GM12865 (cell line): Measurements from ENCODE around the gene SORT1.
"Not testable (repeated sequence)": the region's sequence is repeated elsewhere in the genome, so short reads cannot be mapped to it uniquely, and the experiment has no call there.

Source experiments
- DNase-seq: peaks from one replicate; pipeline ENCODE4 v3.0.0; 2010; ENCODE audit warnings: low read depth
- H3K4me3 ChIP-seq: 2 replicates; pipeline ENCODE4 v1.5.1; 2011; ENCODE audit warnings: mild to moderate bottlenecking, low read depth, low read length, control low read depth
- TF ChIP-seq, protein P1 (sequence below): IDR thresholded peaks from 2 replicates; pipeline ENCODE4 v1.5.1; 2011; ENCODE audit warnings: low read length, control low read depth, low read depth, inconsistent platforms; ENCODE audit not compliant: insufficient read depth; ENCODE audit errors: missing control alignments

SORT1 gene

DNA sequence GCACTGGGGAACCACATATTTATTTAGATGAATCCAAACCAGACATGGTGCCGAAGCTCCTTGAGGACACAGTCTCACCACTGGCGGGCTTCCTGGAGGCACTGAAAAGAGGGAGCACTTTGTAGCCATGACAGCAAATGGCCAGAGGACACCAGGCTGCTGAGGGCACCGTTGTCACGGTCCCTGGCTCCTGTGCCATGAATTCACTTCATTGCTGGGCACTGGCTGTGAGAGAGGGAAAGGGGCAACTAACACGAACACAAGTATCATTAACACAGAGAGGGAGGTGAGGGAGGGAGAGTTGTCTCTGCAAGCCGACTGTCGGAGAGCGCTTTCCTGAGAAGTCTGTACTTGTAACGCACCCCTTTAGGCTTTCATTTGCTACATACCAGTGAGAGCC is 105.4 kb downstream of the SORT1 start:
- no peak for DNase-seq
- TF ChIP-seq, protein P1, sequence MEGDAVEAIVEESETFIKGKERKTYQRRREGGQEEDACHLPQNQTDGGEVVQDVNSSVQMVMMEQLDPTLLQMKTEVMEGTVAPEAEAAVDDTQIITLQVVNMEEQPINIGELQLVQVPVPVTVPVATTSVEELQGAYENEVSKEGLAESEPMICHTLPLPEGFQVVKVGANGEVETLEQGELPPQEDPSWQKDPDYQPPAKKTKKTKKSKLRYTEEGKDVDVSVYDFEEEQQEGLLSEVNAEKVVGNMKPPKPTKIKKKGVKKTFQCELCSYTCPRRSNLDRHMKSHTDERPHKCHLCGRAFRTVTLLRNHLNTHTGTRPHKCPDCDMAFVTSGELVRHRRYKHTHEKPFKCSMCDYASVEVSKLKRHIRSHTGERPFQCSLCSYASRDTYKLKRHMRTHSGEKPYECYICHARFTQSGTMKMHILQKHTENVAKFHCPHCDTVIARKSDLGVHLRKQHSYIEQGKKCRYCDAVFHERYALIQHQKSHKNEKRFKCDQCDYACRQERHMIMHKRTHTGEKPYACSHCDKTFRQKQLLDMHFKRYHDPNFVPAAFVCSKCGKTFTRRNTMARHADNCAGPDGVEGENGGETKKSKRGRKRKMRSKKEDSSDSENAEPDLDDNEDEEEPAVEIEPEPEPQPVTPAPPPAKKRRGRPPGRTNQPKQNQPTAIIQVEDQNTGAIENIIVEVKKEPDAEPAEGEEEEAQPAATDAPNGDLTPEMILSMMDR = no peak
- no peak overlapping the region for H3K4me3 ChIP-seq

DNA sequence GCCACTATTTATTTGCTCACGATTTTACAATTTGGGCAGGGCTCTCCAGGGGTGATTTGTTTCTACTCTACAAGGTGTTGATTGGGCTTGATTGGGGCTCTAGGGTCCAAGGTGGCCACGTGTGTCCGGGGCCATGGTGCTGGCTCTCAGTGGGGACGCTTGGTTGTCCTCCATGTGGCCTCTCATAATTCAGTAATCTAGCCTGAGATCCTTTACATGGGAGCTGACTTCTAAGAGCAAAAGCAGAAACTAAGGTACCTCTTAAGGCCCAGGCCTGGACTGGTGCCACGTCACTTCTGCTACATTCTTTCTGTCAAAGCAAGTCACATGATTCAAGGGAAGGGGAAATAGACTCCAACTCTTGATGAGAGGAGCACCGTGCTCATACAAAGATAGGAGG is 106.7 kb downstream of the SORT1 start:
- DNase-seq = no peak
- TF ChIP-seq, protein P1 = no peak
- no peak overlapping the region for H3K4me3 ChIP-seq

DNA sequence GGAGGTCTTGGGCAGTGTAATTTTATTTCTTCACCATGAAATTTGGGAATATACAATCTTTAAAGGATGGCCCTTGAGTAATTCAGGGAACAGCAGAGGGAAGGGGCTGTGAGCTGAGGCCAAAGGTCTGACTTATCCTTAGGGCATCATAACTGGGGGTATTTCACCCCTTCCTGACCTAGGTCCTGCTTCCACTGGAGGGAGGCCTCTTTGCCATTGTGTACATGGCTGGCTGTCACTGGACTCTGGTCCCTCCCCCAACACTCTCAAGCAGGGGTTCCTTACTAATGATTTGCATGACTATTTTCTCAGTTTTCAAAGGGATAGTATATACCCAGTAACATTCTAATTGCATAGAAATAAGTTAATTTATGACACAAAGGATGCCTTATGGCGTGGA is 107.6 kb downstream of the SORT1 start:
- no peak for DNase-seq
- H3K4me3 ChIP-seq = no peak overlapping the region
- TF ChIP-seq, protein P1 = no peak

DNA sequence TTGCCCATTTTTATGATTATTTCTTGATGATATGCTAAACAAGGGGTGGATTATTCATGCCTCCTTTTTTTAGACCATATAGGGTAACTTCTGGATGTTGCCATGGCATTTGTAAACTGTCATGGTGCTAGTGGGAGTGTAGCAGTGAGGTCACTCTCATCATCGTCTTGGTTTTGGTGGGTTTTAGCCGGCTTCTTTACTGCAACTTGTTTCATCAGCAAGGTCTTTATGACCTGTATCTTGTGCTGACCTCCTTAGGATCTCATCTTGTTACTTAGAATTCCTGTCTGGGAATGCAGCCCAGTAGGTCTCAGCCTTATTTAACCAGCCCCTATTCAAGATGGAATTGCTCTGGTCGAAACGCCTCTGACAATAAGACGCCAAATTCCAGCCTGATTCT is 111.0 kb downstream of the SORT1 start:
- DNase-seq, H3K4me3 ChIP-seq: not testable (repeated sequence)

DNA sequence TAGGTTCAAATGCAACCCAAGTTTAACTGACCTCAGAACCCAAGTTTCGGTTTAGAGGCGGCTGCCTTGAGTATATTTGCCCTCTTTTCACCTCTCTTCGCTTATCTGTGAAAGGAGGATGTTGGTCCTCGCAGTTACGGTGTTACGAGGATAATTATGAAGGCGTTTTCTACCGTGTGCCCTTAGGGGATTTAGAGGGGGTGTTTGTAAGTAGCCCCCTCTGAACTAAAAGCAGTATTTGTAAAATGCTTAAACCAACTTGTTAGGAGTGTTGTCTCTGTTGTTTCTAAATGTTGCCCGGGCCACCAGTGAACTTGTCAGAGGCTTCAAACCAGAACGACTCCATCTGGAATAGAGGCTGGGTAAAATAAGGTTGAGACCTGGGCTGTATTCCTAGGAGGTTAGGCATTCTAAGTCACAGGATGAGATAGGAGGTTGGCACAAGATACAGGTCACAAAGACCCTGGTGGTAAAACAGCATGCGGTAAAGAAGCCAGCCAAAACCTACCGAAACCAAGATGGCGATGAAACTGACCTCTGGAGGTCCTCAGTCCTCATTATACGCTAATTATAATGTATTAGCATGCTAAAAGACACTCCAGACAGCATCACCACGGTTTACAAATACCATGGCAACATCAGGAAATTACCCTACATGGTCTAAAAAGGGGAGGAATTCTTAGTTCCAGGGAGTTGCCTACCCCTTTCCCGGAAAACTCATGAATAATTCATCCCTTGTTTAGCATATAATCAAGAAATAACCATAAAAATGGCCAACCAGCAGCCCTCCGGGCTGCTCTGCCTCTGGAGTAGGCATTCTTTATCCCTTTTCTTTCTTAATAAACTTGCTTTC is 113.7 kb downstream of the SORT1 start:
- DNase-seq = no peak
- TF ChIP-seq, protein P1 = no peak
- peak overlapping the region; percentile 75 for H3K4me3 ChIP-seq

DNA sequence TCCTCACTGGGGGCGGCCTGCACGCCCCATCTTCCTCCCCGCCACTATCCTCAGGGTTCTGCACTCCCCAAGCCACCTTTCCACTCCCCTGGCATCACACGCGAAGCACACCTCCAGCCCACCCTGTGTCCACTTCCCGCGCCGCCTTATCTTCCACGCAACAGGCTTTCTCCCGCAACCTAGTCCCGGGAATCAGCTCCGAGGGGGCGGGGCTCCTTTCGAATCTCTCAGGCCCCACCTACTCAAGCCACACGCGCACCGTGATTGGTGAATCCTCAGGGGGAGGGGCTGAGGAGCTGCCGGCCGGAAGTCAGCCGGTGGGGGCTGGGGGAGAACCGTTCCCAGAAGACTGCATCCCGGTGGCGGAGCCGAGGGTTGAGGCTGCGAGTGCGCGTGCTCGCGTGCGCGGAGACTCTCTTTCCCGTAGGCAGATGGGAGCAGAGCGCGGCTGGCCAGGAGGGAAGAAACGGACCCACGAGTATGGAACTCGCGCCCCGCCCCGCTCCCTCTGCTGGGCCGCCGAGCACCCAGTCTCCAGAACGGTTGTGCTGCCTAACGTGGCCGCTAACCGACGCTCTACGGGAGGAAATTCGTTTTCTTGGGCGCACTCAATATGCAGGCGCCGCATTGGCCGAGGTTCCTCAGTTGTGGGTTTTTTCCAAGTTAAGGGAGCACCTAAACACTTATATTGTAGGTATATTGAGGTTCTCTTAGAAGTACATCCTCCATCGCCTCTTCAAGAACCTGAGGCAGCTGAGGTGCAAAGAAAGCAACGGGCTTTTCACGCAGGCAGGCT is 114.6 kb downstream of the SORT1 start, which contains the start of gene PSRC1:
TSS of gene PSRC1 (minus strand) at position 194 of the 796 bp plus-strand sequence.
- H3K4me3 ChIP-seq = peak within 1 kb of the TSS; percentile 75
- TF ChIP-seq, protein P1 = peak; percentile 49
- DNase-seq = peak; percentile 93

DNA sequence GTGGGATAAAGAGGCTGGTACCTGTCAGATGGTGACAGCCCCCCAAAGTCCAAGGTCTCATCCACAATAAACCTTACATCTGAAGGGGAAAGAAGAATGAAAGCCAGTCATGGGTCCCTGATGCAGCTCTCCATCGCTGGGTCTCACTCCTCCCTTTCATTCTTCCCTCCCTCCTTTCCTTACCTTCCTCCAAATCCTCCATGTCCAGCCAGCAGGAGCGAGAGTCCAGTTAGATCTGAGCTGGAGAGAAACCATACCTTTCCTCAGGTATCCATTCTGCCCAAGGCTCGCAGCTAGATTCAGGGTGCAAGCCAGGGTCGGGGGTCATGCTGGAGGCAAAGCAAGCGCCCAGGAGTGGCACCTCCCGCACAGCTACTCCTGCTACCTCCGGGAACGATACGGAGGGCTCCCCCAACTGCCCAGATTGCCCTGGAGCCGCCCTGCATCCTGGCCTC is 115.2 kb downstream of the SORT1 start:
- H3K4me3 ChIP-seq = peak overlapping the region; percentile 75
- DNase-seq = no peak
- TF ChIP-seq, protein P1 = no peak
